NT2/D1 (cell line): ENCODE measurements around the gene KCTD16.

Experiments
- YY1 ChIP-seq: IDR thresholded peaks from 2 replicates; pipeline ENCODE4 v1.6.1; 2011; ENCODE audit not compliant: insufficient read length, insufficient read depth
- ZNF274 ChIP-seq: IDR thresholded peaks from 2 replicates; pipeline ENCODE4 v1.6.1; 2011; ENCODE audit warnings: mild to moderate bottlenecking, low read depth, low read length

- TF ChIP-seq YY1 (no peak), ZNF274 (no peak)
Measured at GRCh38 chr5:144453753-144454152, 283.1 kb downstream of the KCTD16 start.
